Activated CD4-positive, alpha-beta T cell treated with anti-CD3 and anti-CD28 coated beads, Interleukin-2, amount 50 U/mL, for 48 hours (primary cell): ENCODE data around the gene FGB.
"Not testable (repeated sequence)": the region's sequence is repeated elsewhere in the genome, so short reads cannot be mapped to it uniquely, and the experiment has no call there.

Experiments used
- DNase-seq, 2 experiments: peaks; one replicate each; pipeline ENCODE4 v3.0.0-alpha.2; 2020

The FGB gene

GRCh38 chr4:154566639-154567204 lies 3.9 kb downstream of the FGB start:
- no peak for DNase-seq

GRCh38 chr4:154569028-154569427 lies 6.2 kb downstream of the FGB start:
- no peak for DNase-seq

GRCh38 chr4:154569584-154569983 lies 6.8 kb downstream of the FGB start:
- no peak for DNase-seq

GRCh38 chr4:154573190-154573870 lies 10.5 kb downstream of the FGB start:
- DNase-seq, result no peak

GRCh38 chr4:154574311-154574710 lies 11.5 kb downstream of the FGB start:
- no peak for DNase-seq

GRCh38 chr4:154577324-154577723 lies 14.5 kb downstream of the FGB start:
- no peak for DNase-seq

- no peak for DNase-seq
Measured at GRCh38 chr4:154578919-154579318, 16.1 kb downstream of the FGB start.

GRCh38 chr4:154579927-154580326 lies 17.1 kb downstream of the FGB start:
- DNase-seq, result no peak

GRCh38 chr4:154582723-154583122 lies 19.9 kb downstream of the FGB start:
- DNase-seq, result no peak

- DNase-seq, result no peak
Measured at GRCh38 chr4:154583230-154583629, 20.4 kb downstream of the FGB start.

- no peak for DNase-seq
Measured at GRCh38 chr4:154583677-154584076, 20.9 kb downstream of the FGB start.

GRCh38 chr4:154584259-154584658 lies 21.4 kb downstream of the FGB start:
- DNase-seq, result no peak

- DNase-seq, result no peak
Measured at GRCh38 chr4:154585369-154586018, 22.7 kb downstream of the FGB start.

GRCh38 chr4:154586296-154587033 lies 23.7 kb downstream of the FGB start:
- no peak for DNase-seq

GRCh38 chr4:154588198-154588597 lies 25.4 kb downstream of the FGB start:
- no peak for DNase-seq

GRCh38 chr4:154589296-154590197 lies 26.7 kb downstream of the FGB start:
- DNase-seq, result no peak

- no peak for DNase-seq
Measured at GRCh38 chr4:154590329-154591006, 27.7 kb downstream of the FGB start, which contains the start of gene FGA. TSS of gene FGA (minus strand) at chr4:154590742. CDS start at chr4:154590687, 55 bp downstream.

- DNase-seq, result no peak
Measured at GRCh38 chr4:154591890-154592289, 29.1 kb downstream of the FGB start.

GRCh38 chr4:154593868-154594267 lies 31.1 kb downstream of the FGB start:
- no peak for DNase-seq

- not testable (repeated sequence) for DNase-seq
Measured at GRCh38 chr4:154594343-154594742, 31.5 kb downstream of the FGB start.

GRCh38 chr4:154595807-154596206 lies 33.0 kb downstream of the FGB start:
- no peak for DNase-seq

- not testable (repeated sequence) for DNase-seq
Measured at GRCh38 chr4:154597281-154597680, 34.5 kb downstream of the FGB start.
